PFSK-1 (cell line): Measurements from ENCODE around the gene CEP128.

Source experiments
- FOXP2 ChIP-seq: optimal IDR thresholded peaks from 2 replicates; pipeline ENCODE3; 2011; ENCODE audit warnings: borderline replicate concordance, control low read depth, inconsistent platforms; ENCODE audit not compliant: insufficient read depth; ENCODE audit errors: extremely low read length, extremely low read depth
- POLR2AphosphoS5 ChIP-seq: IDR thresholded peaks from 2 replicates; pipeline ENCODE4 v1.6.1; 2012; ENCODE audit warnings: low read depth, mild to moderate bottlenecking, control low read depth, low read length, moderate library complexity
- SIN3A ChIP-seq: IDR thresholded peaks from 2 replicates; pipeline ENCODE4 v1.6.1; 2012; ENCODE audit warnings: mild to moderate bottlenecking, low read length, moderate library complexity, borderline replicate concordance; ENCODE audit not compliant: insufficient read depth
- TAF1 ChIP-seq: IDR thresholded peaks from 2 replicates; pipeline ENCODE4 v1.6.1; 2012; ENCODE audit warnings: low read length, control low read depth, borderline replicate concordance; ENCODE audit not compliant: insufficient read depth
- TF ChIP-seq, protein P1 (sequence below), 2 experiments: IDR thresholded peaks; 2 replicates each; pipeline versions ENCODE4 v1.6.1 to v1.8.0; 2011 to 2012; ENCODE audit warnings: low read depth in 2 of 2, low read length in 2 of 2, control low read depth in 1 of 2, inconsistent platforms in 1 of 2, mild to moderate bottlenecking in 1 of 2, moderate library complexity in 1 of 2; ENCODE audit not compliant: insufficient read depth in 1 of 2

DNA sequence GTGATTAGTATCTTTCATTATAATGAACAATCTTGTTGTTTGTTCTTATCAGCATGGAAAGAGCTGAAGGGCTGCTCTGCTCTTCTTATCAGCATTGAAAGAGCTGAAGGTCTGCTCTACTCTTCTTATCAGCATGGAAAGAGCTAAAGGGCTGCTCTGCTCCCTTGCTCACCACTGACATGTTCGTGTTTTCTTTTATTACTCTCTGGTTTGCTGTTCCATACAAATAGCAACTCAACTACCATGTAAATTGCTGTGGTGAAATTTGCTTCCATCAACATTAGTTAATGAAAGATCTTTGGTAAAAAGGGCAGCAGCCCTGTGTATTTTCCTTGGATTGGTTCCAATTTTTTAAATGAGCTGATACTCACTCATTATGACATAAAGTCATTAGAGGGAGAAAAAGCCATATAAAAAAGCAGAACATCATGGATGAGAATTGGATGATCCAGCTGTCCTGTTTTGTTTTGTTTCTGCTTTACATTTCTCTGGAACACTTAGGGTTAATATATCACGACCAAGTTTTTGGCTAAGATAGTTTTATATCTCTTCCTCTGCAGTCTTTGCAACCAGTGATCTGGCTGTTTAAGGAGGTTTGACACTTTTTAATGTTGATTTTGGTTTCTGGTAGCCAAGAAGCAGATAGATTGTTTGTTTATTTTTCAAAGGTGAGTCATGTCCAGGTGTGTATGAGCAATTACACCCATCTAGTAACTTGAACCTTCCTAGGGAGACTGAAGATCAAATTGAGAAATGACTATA is 356.6 kb downstream of the CEP128 start:
- no peak for TF ChIP-seq POLR2AphosphoS5
- no peak for TF ChIP-seq SIN3A
- no peak for TF ChIP-seq TAF1
- TF ChIP-seq, protein P1, sequence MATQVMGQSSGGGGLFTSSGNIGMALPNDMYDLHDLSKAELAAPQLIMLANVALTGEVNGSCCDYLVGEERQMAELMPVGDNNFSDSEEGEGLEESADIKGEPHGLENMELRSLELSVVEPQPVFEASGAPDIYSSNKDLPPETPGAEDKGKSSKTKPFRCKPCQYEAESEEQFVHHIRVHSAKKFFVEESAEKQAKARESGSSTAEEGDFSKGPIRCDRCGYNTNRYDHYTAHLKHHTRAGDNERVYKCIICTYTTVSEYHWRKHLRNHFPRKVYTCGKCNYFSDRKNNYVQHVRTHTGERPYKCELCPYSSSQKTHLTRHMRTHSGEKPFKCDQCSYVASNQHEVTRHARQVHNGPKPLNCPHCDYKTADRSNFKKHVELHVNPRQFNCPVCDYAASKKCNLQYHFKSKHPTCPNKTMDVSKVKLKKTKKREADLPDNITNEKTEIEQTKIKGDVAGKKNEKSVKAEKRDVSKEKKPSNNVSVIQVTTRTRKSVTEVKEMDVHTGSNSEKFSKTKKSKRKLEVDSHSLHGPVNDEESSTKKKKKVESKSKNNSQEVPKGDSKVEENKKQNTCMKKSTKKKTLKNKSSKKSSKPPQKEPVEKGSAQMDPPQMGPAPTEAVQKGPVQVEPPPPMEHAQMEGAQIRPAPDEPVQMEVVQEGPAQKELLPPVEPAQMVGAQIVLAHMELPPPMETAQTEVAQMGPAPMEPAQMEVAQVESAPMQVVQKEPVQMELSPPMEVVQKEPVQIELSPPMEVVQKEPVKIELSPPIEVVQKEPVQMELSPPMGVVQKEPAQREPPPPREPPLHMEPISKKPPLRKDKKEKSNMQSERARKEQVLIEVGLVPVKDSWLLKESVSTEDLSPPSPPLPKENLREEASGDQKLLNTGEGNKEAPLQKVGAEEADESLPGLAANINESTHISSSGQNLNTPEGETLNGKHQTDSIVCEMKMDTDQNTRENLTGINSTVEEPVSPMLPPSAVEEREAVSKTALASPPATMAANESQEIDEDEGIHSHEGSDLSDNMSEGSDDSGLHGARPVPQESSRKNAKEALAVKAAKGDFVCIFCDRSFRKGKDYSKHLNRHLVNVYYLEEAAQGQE (IDR thresholded peaks at IDR 0.05; ENCODE audit: insufficient read depth in 1 of 2, low read depth in 2 of 2, low read length in 2 of 2): no peak
- TF ChIP-seq FOXP2: no peak
